Measurements from ENCODE around the gene REEP6.

DNA sequence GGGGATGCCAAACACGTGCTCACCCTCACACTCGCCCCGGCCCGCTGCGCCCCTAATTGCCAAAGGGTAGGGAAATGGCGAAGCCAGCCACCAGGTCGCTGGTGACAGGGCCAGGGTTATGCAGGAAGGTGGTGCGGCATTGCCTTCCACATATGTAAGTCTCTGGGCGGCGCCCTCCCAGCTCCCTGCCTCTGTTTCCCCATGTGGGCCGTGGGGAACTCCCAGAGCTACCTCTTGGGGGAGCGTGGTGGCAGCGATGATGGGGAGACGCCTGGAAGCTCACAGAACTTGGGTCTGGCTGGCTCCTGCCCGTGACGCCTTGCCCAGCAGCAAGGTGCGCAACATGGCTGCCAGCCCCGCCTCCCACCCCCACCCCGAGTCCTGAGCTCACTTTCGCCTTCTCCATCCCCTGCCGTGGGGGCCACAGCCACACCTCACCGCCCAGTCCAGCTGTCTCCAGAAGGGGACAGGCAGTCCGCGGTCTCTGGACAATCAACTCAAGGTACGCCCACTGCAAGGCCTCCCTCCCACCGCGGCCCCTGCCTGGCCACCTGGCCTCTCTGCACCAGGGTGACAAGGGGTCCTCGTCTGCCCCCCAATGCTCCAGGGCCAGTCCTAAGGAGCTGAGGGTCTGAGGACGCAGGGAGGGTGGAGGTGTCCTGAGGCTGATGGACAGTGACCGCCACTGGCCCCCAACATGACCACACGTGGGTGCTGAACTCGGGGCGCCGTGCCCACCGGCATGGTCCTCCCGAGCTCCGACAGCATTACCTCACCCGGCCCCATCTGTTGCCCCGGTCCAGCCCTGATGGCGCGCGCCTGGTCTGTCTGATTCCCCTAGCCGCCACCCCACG, 18.5 kb upstream of the REEP6 start:
- TF ChIP-seq YY1 (IDR thresholded peaks at IDR 0.05) (no peak), RAD21 (IDR thresholded peaks at IDR 0.05) (no peak), CTCF (IDR thresholded peaks at IDR 0.05; ENCODE audit: low read depth, low read length, missing input control) (no peak), MAX (IDR thresholded peaks at IDR 0.05) (no peak), RXRA (IDR thresholded peaks at IDR 0.05) (no peak), JUND (IDR thresholded peaks at IDR 0.05) (no peak), ATF3 (IDR thresholded peaks at IDR 0.05) (no peak), EGR1 (IDR thresholded peaks at IDR 0.05; ENCODE audit: low read depth in 2 of 2) (no peak), TAF1 (conservative IDR thresholded peaks at IDR 0.05) (no peak), SP1 (IDR thresholded peaks at IDR 0.05) (no peak), GABPA (IDR thresholded peaks at IDR 0.05 in 1 of 2, conservative IDR thresholded peaks at IDR 0.05 in 1 of 2) (no peak)
- TF ChIP-seq, protein P1, sequence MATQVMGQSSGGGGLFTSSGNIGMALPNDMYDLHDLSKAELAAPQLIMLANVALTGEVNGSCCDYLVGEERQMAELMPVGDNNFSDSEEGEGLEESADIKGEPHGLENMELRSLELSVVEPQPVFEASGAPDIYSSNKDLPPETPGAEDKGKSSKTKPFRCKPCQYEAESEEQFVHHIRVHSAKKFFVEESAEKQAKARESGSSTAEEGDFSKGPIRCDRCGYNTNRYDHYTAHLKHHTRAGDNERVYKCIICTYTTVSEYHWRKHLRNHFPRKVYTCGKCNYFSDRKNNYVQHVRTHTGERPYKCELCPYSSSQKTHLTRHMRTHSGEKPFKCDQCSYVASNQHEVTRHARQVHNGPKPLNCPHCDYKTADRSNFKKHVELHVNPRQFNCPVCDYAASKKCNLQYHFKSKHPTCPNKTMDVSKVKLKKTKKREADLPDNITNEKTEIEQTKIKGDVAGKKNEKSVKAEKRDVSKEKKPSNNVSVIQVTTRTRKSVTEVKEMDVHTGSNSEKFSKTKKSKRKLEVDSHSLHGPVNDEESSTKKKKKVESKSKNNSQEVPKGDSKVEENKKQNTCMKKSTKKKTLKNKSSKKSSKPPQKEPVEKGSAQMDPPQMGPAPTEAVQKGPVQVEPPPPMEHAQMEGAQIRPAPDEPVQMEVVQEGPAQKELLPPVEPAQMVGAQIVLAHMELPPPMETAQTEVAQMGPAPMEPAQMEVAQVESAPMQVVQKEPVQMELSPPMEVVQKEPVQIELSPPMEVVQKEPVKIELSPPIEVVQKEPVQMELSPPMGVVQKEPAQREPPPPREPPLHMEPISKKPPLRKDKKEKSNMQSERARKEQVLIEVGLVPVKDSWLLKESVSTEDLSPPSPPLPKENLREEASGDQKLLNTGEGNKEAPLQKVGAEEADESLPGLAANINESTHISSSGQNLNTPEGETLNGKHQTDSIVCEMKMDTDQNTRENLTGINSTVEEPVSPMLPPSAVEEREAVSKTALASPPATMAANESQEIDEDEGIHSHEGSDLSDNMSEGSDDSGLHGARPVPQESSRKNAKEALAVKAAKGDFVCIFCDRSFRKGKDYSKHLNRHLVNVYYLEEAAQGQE (IDR thresholded peaks at IDR 0.05), result no peak
